HG03432 (cell line): ENCODE measurements around the gene CCDC148.

Source experiments
- ATAC-seq: cut with Tn5 transposase; IDR thresholded peaks from one replicate; pipeline ENCODE4 v1.9.1; 2021; ENCODE audit warnings: mild to moderate bottlenecking, moderate library complexity; ENCODE audit not compliant: unreplicated experiment

Gene CCDC148

GRCh38 chr2:158184556-158185343 is 271.8 kb downstream of the CCDC148 start:
- ATAC-seq, result no peak

- no peak for ATAC-seq
Measured at GRCh38 chr2:158184001-158184400, 272.6 kb downstream of the CCDC148 start.

DNA sequence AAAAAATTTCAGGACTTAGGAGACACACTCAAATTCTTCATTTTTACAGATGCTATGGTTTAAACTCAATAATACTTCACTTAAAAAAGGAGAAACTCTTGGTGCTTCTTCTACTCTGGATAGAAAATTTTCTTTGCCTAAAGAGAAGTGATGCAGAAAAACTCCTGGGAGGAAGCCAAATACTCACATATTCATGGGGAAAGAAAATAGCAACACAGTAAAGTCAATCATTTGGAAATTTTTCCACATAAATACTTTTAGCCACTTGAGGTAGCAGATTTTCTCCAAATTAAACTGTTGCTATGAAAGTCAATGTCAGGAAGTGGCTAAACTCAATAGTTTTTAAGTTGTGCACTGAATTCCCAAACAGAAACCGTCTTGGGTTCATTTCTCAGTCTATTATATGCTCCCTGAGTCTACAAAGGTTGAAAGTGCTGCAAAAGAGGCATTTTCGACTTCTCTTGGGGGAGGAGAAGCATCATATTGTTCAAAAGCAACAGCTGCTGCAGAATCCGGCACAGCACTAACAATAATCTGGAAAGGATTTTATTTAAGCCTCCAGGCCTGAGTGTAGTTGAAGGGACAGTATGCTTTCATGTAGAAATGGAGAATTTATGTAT is 273.8 kb downstream of the CCDC148 start:
- no peak for ATAC-seq

DNA sequence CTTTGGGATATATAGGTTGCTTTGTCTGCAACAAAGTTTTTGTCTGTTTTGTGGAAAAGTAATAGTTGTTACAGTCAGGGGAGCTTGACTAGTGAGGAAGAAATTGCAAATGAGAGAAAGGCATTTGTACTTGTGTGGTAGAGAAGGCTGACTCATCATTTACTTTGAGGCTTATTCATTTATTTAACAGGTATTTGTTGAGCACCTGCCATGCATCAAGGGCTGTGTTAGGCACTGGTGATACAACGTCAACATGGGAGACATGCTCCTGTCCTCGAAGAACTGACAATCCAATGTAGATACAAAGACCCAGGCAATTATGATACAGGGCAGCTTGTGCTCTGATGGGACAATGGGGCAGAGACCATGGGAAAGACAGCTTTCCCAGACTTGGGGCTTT is 275.4 kb downstream of the CCDC148 start:
- no peak for ATAC-seq

DNA sequence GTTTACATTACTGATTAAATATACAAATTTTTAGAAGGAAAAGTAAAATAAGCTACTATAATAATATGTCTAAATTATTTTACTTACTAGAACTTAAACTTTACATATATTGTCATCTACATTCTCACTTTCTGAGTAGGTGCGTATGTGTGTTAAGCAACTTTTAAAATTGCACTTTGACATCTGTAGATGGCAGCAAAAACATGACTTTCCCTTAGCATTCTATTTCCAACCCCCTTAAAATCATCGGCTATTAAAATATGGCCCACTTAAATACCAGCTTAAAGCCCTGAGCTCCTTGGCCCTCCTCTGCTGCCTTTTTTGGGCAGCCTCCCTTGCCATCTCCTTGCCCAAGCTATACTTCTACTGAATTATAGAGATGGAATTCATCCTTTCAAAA is 276.9 kb downstream of the CCDC148 start:
- ATAC-seq, result peak; percentile 52

DNA sequence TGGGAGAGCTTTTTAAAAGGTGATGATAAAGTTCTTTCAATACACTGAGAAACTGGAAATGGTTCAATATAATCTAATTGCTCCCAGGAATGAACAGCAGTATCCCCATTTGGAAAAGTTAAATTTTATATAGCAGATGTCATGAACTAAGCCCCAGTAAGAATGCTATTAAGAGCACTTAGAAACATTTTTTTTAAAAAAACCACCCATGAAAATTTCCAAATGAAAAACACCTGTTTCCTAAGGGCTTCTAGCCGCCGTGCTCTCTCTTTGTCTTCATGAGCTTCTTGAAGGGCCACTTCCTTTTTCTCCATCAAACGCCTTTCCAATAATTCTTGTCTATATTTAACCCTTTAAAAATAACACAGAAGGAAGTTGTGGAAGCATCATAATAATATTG is 277.9 kb downstream of the CCDC148 start:
- no peak for ATAC-seq

GRCh38 chr2:158174956-158175355 is 281.6 kb downstream of the CCDC148 start:
- ATAC-seq, result no peak

GRCh38 chr2:158174495-158174894 is 282.1 kb downstream of the CCDC148 start:
- no peak for ATAC-seq

- no peak for ATAC-seq
Measured at GRCh38 chr2:158172719-158173118, 283.8 kb downstream of the CCDC148 start.

GRCh38 chr2:158154596-158154995 is 302.0 kb downstream of the CCDC148 start:
- ATAC-seq, result no peak

GRCh38 chr2:158153270-158154015 is 303.1 kb downstream of the CCDC148 start:
- no peak for ATAC-seq

DNA sequence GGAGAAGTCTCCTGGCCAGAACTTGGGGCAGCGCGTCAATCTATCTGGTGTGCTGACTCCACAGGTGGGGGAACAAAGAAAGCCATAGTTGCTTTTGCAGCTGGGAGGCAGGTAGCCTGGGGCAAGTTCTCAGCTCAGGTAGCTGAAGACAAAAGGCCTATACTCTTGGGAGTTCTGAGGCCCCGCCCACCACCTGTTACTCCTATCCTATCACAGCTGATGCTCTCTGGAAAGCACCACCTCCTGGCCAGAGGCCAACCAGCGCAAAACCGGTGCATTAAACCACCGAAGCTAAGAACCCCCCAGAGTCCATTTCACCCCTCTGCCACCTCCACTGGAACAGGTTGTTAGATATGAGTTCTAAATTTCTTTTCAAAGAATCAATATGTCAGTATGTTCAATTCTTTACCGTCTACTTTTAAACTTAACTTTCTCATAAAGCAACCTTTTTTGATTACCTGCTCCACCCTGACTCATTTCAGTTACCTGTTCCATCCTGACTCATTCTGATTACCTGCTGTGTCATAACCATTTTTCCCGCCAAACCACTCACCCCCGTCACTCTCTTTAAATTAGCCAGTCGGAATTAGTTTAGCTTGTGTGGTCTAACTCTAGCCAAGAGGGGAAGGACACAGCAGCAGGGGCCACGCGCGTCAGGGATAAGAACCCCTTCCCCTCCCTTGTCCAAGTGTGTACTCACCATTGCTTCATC is 311.5 kb downstream of the CCDC148 start:
- no peak for ATAC-seq

DNA sequence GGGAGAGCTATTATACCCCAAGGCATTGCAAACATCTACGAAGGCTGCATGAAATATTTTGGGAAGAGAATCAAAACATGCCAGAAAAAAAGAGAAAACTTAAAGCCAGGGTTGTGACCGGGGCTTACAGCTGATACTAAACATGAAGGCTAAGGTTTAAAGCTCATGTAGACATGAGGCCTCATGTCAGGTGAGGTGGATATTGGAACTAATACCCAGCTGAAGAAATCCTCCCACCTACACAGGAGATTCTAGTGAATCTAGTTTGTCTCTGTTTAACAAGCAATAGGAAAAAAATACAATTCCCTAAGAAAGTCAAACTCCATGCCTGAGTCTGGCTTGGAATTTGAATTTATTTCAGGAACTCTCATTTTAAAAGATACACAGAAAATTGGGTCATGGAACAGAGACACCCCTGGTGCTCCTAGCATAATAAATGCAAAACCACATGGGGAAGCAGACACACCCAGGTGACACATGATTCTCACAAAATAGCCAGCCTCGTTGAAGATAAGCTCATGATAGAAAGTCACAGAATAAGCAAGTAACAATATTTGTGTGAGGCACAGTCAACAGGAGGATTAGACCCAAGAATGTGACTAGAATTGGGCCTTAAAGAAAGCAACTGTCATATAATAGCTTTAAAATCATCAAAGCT is 312.7 kb downstream of the CCDC148 start:
- no peak for ATAC-seq

- ATAC-seq, result peak; percentile 74
Measured at GRCh38 chr2:158142568-158143332, 313.8 kb downstream of the CCDC148 start.

DNA sequence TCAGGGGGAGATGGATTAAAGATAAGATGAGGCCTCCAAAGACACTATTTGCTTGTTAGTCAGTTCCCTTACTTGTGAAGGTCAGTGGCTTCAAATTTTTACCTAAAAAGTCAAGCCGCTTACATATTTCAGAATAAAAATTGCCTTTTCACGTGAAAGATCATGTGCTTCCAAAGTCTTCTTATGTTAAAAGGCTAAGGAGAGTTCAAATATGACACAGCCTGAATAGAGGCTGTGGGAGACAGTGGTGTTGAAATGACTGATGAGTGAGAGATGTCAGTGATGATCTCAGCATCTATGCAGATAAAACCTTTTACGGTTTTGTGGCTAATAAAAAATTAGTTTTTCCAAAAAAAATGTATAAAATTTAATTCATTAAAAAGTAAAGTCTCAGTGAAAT is 314.4 kb downstream of the CCDC148 start:
- no peak for ATAC-seq

GRCh38 chr2:158140201-158140600 is 316.4 kb downstream of the CCDC148 start:
- ATAC-seq, result no peak

DNA sequence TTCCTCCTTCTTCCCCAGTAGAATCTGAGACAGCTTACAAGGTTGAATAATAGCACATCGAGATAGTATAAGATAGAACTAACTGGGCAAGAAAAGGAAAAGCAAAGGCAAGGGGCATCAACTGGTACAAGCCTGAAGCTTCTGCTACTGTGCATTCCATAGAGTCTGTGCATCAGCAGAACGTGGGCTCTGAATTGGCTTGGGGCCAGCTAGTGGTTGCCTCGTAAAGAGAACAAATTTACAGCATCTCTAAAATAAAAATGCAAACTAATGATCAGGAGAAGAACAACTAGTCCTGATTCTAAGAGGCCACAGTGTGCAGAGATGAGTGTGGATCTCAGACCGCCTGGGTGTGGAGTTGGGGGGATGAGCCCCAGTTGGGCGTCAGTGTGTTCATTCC is 318.3 kb downstream of the CCDC148 start:
- ATAC-seq, result no peak

GRCh38 chr2:158135096-158135495 is 321.5 kb downstream of the CCDC148 start:
- no peak for ATAC-seq

- ATAC-seq, result no peak
Measured at GRCh38 chr2:158134655-158135054, 321.9 kb downstream of the CCDC148 start.

GRCh38 chr2:158134055-158134454 is 322.5 kb downstream of the CCDC148 start:
- no peak for ATAC-seq
